H1 (cell line): ENCODE results near the gene CHAT. TPM values are rescaled to one million over a fixed set of nuclear protein-coding genes. Genes with fewer than 3 reads are reported as not detected.

Experiments
- CTCF ChIA-PET: fragments of 300-600 bp; sonication (Branson Sonifier 250); formaldehyde crosslinking; loops from one replicate; lab custom pipeline; 2021; ENCODE audit not compliant: partially characterized antibody; lab: Charles Lee
- POLR2A ChIA-PET: fragments of 300-600 bp; sonication (Branson Sonifier 250); formaldehyde crosslinking; loops from one replicate; lab custom pipeline; 2021; ENCODE audit warnings: inconsistent platforms; ENCODE audit not compliant: partially characterized antibody; lab: Charles Lee
- DNase-seq, 2 experiments: peaks; one replicate each; pipeline versions ENCODE4 v3.0.0 to v3.0.0-alpha.2; 2010 to 2022; ENCODE audit warnings: low spot score in 2 of 2, low read depth in 1 of 2, mixed read lengths in 1 of 2
- FAIRE-seq: peaks from 2 replicates; lab custom pipeline; 2011; peaks lifted over from hg19 to GRCh38; lab: Jason Lieb, UNC
- H2AFZ ChIP-seq: 2 replicates; pipeline ENCODE4 v1.8.1; 2012; ENCODE audit warnings: low read length, inconsistent platforms
- H2AK5ac ChIP-seq: 2 replicates; pipeline ENCODE4 v1.6.1; 2013; ENCODE audit warnings: low read depth, low read length
- H2BK120ac ChIP-seq: replicated peaks from 2 replicates; pipeline ENCODE3; 2013; ENCODE audit warnings: low read depth, low read length, inconsistent platforms
- H2BK12ac ChIP-seq: 2 replicates; pipeline ENCODE4 v1.6.1; 2013; ENCODE audit warnings: low read depth, low read length
- H2BK15ac ChIP-seq: 2 replicates; pipeline ENCODE4 v1.6.1; 2013; ENCODE audit warnings: low read length
- H2BK20ac ChIP-seq: 2 replicates; pipeline ENCODE4 v1.6.1; 2013; ENCODE audit warnings: low read length
- H2BK5ac ChIP-seq: 2 replicates; pipeline ENCODE4 v1.6.1; 2013; ENCODE audit warnings: low read depth, low read length
- H3K14ac ChIP-seq: 2 replicates; pipeline ENCODE4 v1.6.1; 2013; ENCODE audit warnings: inconsistent platforms; ENCODE audit not compliant: insufficient read length
- H3K18ac ChIP-seq: 2 replicates; pipeline ENCODE4 v1.6.1; 2013; ENCODE audit warnings: low read length; ENCODE audit errors: extremely low read depth
- H3K23ac ChIP-seq: 2 replicates; pipeline ENCODE4 v1.6.1; 2013; ENCODE audit warnings: inconsistent platforms; ENCODE audit not compliant: insufficient read length
- H3K23me2 ChIP-seq: 2 replicates; pipeline ENCODE4 v1.6.1; 2013; ENCODE audit warnings: low read depth, low read length
- H3K27ac ChIP-seq: 2 replicates; pipeline ENCODE4 v1.6.1; 2011; ENCODE audit warnings: low read depth, low read length, inconsistent platforms
- H3K27me3 ChIP-seq, 4 experiments: replicated peaks in 1 of 4; 1 replicate in 1 of 4; 2 replicates in 3 of 4; pipeline versions ENCODE4 v1.6.1 to v1.8.1; 2011 to 2013; ENCODE audit warnings: low read length in 3 of 4, mild to moderate bottlenecking in 3 of 4, inconsistent platforms in 2 of 4, mixed read lengths in 2 of 4, moderate library complexity in 1 of 4; ENCODE audit not compliant: control insufficient read depth in 3 of 4, insufficient read depth in 3 of 4; ENCODE audit errors: extremely low read depth in 1 of 4
- H3K36me3 ChIP-seq, 4 experiments: 2 replicates each; pipeline versions ENCODE4 v1.6.1 to v1.8.1; 2011 to 2013; ENCODE audit warnings: mild to moderate bottlenecking in 4 of 4, low read length in 3 of 4, moderate library complexity in 2 of 4, control low read depth in 1 of 4, inconsistent platforms in 1 of 4; ENCODE audit not compliant: insufficient read depth in 4 of 4, control insufficient read depth in 2 of 4
- H3K4ac ChIP-seq: replicated peaks from 2 replicates; pipeline ENCODE3; 2013; ENCODE audit warnings: low read length, low read depth, mixed read lengths, inconsistent platforms; ENCODE audit not compliant: insufficient read length
- H3K4me1 ChIP-seq, 4 experiments: replicated peaks in 1 of 4; 1 replicate in 1 of 4; 2 replicates in 3 of 4; pipeline versions ENCODE4 v1.6.1 to v1.8.1; 2011 to 2013; ENCODE audit warnings: low read length in 3 of 4, inconsistent platforms in 2 of 4, mixed read lengths in 1 of 4; ENCODE audit not compliant: insufficient read depth in 4 of 4, control insufficient read depth in 3 of 4
- H3K4me2 ChIP-seq, 2 experiments: 2 replicates each; pipeline versions ENCODE4 v1.6.1 to v1.8.1; 2011 to 2013; ENCODE audit warnings: low read depth in 2 of 2, low read length in 2 of 2, control low read depth in 1 of 2, inconsistent platforms in 1 of 2, mild to moderate bottlenecking in 1 of 2; ENCODE audit not compliant: insufficient read depth in 1 of 2
- H3K4me3 ChIP-seq, 4 experiments: fragments of 200-600, 300-600 bp in 1 of 4; sonication (generic), shearing (Covaris generic), sonication (Bioruptor Twin) in 1 of 4; 2 replicates each; pipeline versions ENCODE4 v1.5.1 to v1.8.1; 2011 to 2016; ENCODE audit warnings: low read length in 4 of 4, low read depth in 3 of 4, control low read depth in 2 of 4, inconsistent platforms in 2 of 4, mild to moderate bottlenecking in 2 of 4, mixed read lengths in 1 of 4, moderate library complexity in 1 of 4; ENCODE audit not compliant: insufficient read depth in 2 of 4; ENCODE audit errors: extremely low read depth in 1 of 4
- H3K56ac ChIP-seq: replicated peaks from 2 replicates; pipeline ENCODE3; 2013; ENCODE audit warnings: low read depth, mild to moderate bottlenecking, mixed read lengths, low read length, inconsistent platforms; ENCODE audit not compliant: insufficient read length
- H3K79me1 ChIP-seq: 2 replicates; pipeline ENCODE4 v1.6.1; 2013; ENCODE audit warnings: low read depth, low read length, control low read depth
- H3K79me2 ChIP-seq, 2 experiments: 2 replicates each; pipeline versions ENCODE4 v1.6.1 to v1.8.1; 2012 to 2013; ENCODE audit warnings: low read length in 2 of 2, mild to moderate bottlenecking in 2 of 2, inconsistent platforms in 1 of 2; ENCODE audit not compliant: insufficient read depth in 2 of 2, control insufficient read depth in 1 of 2
- H3K9ac ChIP-seq, 4 experiments: replicated peaks in 1 of 4; 1 replicate in 1 of 4; 2 replicates in 3 of 4; pipeline versions ENCODE4 v1.6.1 to v1.8.1; 2011 to 2013; ENCODE audit warnings: low read depth in 3 of 4, low read length in 3 of 4, control low read depth in 2 of 4, mild to moderate bottlenecking in 2 of 4, moderate library complexity in 2 of 4, inconsistent platforms in 1 of 4; ENCODE audit errors: extremely low read depth in 1 of 4
- H3K9me3 ChIP-seq, 2 experiments: 2 replicates each; pipeline versions ENCODE4 v1.6.1 to v1.8.1; 2012 to 2013; ENCODE audit warnings: mild to moderate bottlenecking in 2 of 2, moderate library complexity in 2 of 2, control low read depth in 1 of 2, inconsistent platforms in 1 of 2, low read depth in 1 of 2, low read length in 1 of 2, mixed read lengths in 1 of 2; ENCODE audit not compliant: insufficient read depth in 2 of 2
- H4K20me1 ChIP-seq, 2 experiments: replicated peaks in 1 of 2; 2 replicates each; pipeline versions ENCODE3 to v1.8.1; 2011 to 2013; ENCODE audit warnings: inconsistent platforms in 2 of 2, low read length in 2 of 2, mild to moderate bottlenecking in 1 of 2; ENCODE audit not compliant: insufficient read depth in 2 of 2, control insufficient read depth in 1 of 2
- H4K5ac ChIP-seq: 2 replicates; pipeline ENCODE4 v1.6.1; 2013; ENCODE audit warnings: low read length, low read depth, mixed read lengths, inconsistent platforms; ENCODE audit not compliant: insufficient read length
- H4K8ac ChIP-seq: 2 replicates; pipeline ENCODE4 v1.8.0; 2013; ENCODE audit warnings: mild to moderate bottlenecking, moderate library complexity, low read length, inconsistent platforms; ENCODE audit not compliant: insufficient read depth; ENCODE audit errors: extremely low read depth
- H4K91ac ChIP-seq: replicated peaks from 2 replicates; pipeline ENCODE3; 2013; ENCODE audit warnings: low read length, mixed read lengths, inconsistent platforms; ENCODE audit not compliant: insufficient read length
- TAF1 ChIP-seq: IDR thresholded peaks from 2 replicates; pipeline ENCODE4 v1.6.1; 2011; ENCODE audit warnings: mild to moderate bottlenecking, low read depth, low read length
- WGBS, 2 experiments: shearing (Covaris generic) in 1 of 2; methylation state at CpG; one replicate each; pipeline versions ENCODE4 v1.1.6 to v1.1.7; 2013 to 2015; ENCODE audit warnings: low lambda C conversion rate in 2 of 2, mixed read lengths in 2 of 2, inconsistent platforms in 1 of 2, low coverage in 1 of 2, missing lambda C conversion rate in 1 of 2; ENCODE audit not compliant: insufficient replicate concordance in 2 of 2, insufficient coverage in 1 of 2, insufficient read length in 1 of 2; ENCODE audit errors: extremely low coverage in 1 of 2, missing lambda C conversion rate in 1 of 2; 5-methylcytosine and 5-hydroxymethylcytosine counted together
- polyA plus RNA-seq, 7 experiments: library from polyadenylated mRNA; depleted of rRNA in 3 of 7; stranded (reverse) in 5 of 7; unstranded in 2 of 7; fragments of >200 nt in 5 of 7; fragments of 200-250 nt in 2 of 7; gene quantifications; 1 replicate in 5 of 7; 2 replicates in 1 of 7; 4 replicates in 1 of 7; pipeline versions ENCODE4 v1.2.1 to v1.2.3, GENCODE V29; 2011 to 2013; ENCODE audit warnings: missing spikeins in 2 of 7, mixed read lengths in 2 of 7
- total RNA-seq: library from RNA; stranded (reverse); fragmentation: NEBNext Ultra II Directional; extraction: Animal tissue kit (Norgen Biotek cat#: 25700); gene quantifications from 2 replicates; pipeline ENCODE4 v1.2.1, GENCODE V29; 2021

CHAT gene
- total and polyA plus RNA-seq, 2 of the 8 experiments (the other 6 are each of a cell fraction or from before 2014, with no cell fraction given): not detected

- no peak overlapping the region for H2BK120ac ChIP-seq
- peaks cover 22 to 36% (median 25%) of the 10 kb centered on the region in 4 experiments for H3K4me1 ChIP-seq
- peak overlapping the region; percentile 67 to 73; a peak in 3 of 4 replicates for H3K4me2 ChIP-seq
- no peak overlapping the region for H3K14ac ChIP-seq
- no peak overlapping the region for H3K9ac ChIP-seq
- no peak overlapping the region for H2BK20ac ChIP-seq
- H3K79me2 ChIP-seq: no peaks in the 10 kb centered on the region
- POLR2A ChIA-PET: interaction anchor here (1.4 to 1.5 kb wide), 3 partner anchors 12 to 96 kb away, joined by 3 to 4 read pairs (median 3); partner anchors contain the start of gene C10orf53
- H3K36me3 ChIP-seq: peaks cover 0 to 7% (median 0%) of the 10 kb centered on the region in 4 experiments; a peak in 1 of 8 replicates
- no peak overlapping the region for H4K5ac ChIP-seq
- H2AFZ ChIP-seq: no peak overlapping the region
- no peak overlapping the region for H3K56ac ChIP-seq
- CTCF ChIA-PET: interaction anchor here (0.8 to 2.1 kb wide), 10 partner anchors 8 to 98 kb away, joined by 3 to 10 read pairs (median 4); no protein-coding TSS in a partner anchor
- no peak overlapping the region for H2BK12ac ChIP-seq
- H3K4ac ChIP-seq: no peak overlapping the region
- DNase-seq: no peak
- peak overlapping the region in 2 of 4 experiments; percentile 1 to 51; a peak in 1 of 8 replicates for H3K4me3 ChIP-seq
- no peak overlapping the region for H4K8ac ChIP-seq
- no peak overlapping the region for H3K23ac ChIP-seq
- H2BK5ac ChIP-seq: no peak overlapping the region
- H3K79me1 ChIP-seq: no peaks in the 10 kb centered on the region
- H3K9me3 ChIP-seq: peaks cover 8 to 17% of the 10 kb centered on the region in 2 experiments; a peak in 3 of 4 replicates
- H2BK15ac ChIP-seq: no peak overlapping the region
- H4K20me1 ChIP-seq: peaks cover 5 to 10% of the 10 kb centered on the region in 2 experiments
- no peak overlapping the region for H2AK5ac ChIP-seq
- H4K91ac ChIP-seq: no peak overlapping the region
- H3K23me2 ChIP-seq: no peaks in the 10 kb centered on the region
- no peak for FAIRE-seq
- WGBS, 2 experiments: 28% methylated on average over 9 of the region's 9 CpGs; no CpG with 5 or more reads in 1 of the 2 experiments
- no peak overlapping the region for H3K27ac ChIP-seq
- H3K27me3 ChIP-seq: peaks cover 52 to 72% (median 70%) of the 10 kb centered on the region in 4 experiments
- no peak overlapping the region; the same call in 1 of the 2 replicates for H3K18ac ChIP-seq
- TF ChIP-seq TAF1: no peak
These were observed 77.8 kb downstream of the CHAT start for GRCh38 chr10:49691588-49691987.
